CD4-positive, alpha-beta T cell (primary cell): ENCODE results near the gene EPB41L3. TPM values are rescaled to one million over a fixed set of nuclear protein-coding genes. Genes with fewer than 3 reads are reported as not detected.
A peak's percentile ranks its signal among the peaks of the same experiment; 100 is the strongest.

ENCODE experiments used
- ATAC-seq: fragments of 200-7000 bp; cut with Tn5 transposase; one replicate; pipeline ENCODE4 v1.10.0; 2022; ENCODE audit warnings: mild to moderate bottlenecking; ENCODE audit not compliant: poor library complexity
- CTCF ChIA-PET: fragments of 350-600 bp; sonication (Branson Sonifier 250); formaldehyde crosslinking; loops from one replicate; lab custom pipeline; 2021; ENCODE audit warnings: antibody characterized with exemption, inconsistent platforms; lab: Charles Lee
- POLR2A ChIA-PET: fragments of 350-600 bp; sonication (Branson Sonifier 250); formaldehyde crosslinking; loops from one replicate; lab custom pipeline; 2021; ENCODE audit warnings: antibody characterized with exemption, inconsistent platforms; lab: Charles Lee
- DNase-seq, 14 experiments: peaks; one replicate each; pipeline ENCODE4 v3.0.0-alpha.2; 2013 to 2020; ENCODE audit warnings: mixed read lengths in 2 of 14
- H3K27ac ChIP-seq, 2 donors: one replicate each; pipeline versions ENCODE4 v1.5.1 to v1.7.0; 2013; ENCODE audit warnings: low read length in 2 of 2, low read depth in 1 of 2, mild to moderate bottlenecking in 1 of 2
- H3K27me3 ChIP-seq, 2 experiments: 1 replicate in 1 of 2; 2 replicates in 1 of 2; pipeline versions ENCODE4 v1.6.1 to v1.7.0; 2013; ENCODE audit warnings: low read length in 2 of 2, control low read depth in 1 of 2, mild to moderate bottlenecking in 1 of 2, moderate library complexity in 1 of 2; ENCODE audit not compliant: insufficient read depth in 2 of 2, control insufficient read depth in 1 of 2
- H3K36me3 ChIP-seq: one replicate; pipeline ENCODE4 v1.6.1; 2013; ENCODE audit warnings: low read length, control low read depth; ENCODE audit not compliant: insufficient read depth
- H3K4me1 ChIP-seq: one replicate; pipeline ENCODE4 v1.6.1; 2013; ENCODE audit warnings: low read length, control low read depth; ENCODE audit not compliant: insufficient read depth
- H3K4me3 ChIP-seq: one replicate; pipeline ENCODE4 v1.5.1; 2013; ENCODE audit warnings: mild to moderate bottlenecking, low read length, moderate library complexity
- H3K9me3 ChIP-seq, 2 experiments: 1 replicate in 1 of 2; 2 replicates in 1 of 2; pipeline versions ENCODE4 v1.6.1 to v1.7.0; 2013; ENCODE audit warnings: low read length in 2 of 2, mild to moderate bottlenecking in 2 of 2, control low read depth in 1 of 2, moderate library complexity in 1 of 2; ENCODE audit not compliant: control insufficient read depth in 1 of 2, insufficient read depth in 1 of 2
- H3K27ac Mint-ChIP-seq: one replicate; pipeline ENCODE4 v1.8.0; 2020; ENCODE audit warnings: mixed read lengths
- H3K27me3 Mint-ChIP-seq: one replicate; pipeline ENCODE4 v1.8.0; 2021; ENCODE audit warnings: mixed read lengths
- H3K36me3 Mint-ChIP-seq: one replicate; pipeline ENCODE4 v1.8.0; 2021; ENCODE audit warnings: low read depth, mixed read lengths
- H3K4me1 Mint-ChIP-seq: one replicate; pipeline ENCODE4 v1.8.0; 2021; ENCODE audit warnings: low read depth, mixed read lengths
- H3K4me3 Mint-ChIP-seq: one replicate; pipeline ENCODE4 v1.8.0; 2020; ENCODE audit warnings: mild to moderate bottlenecking, mixed read lengths
- H3K9me3 Mint-ChIP-seq: one replicate; pipeline ENCODE4 v1.8.0; 2020; ENCODE audit warnings: mixed read lengths
- intact Hi-C, 2 experiments: fragments of 100-400 bp; cut with DNase I in 1 of 2; cut with micrococcal nuclease in 1 of 2; formaldehyde crosslinking; loops; one replicate each; pipeline versions ENCODE4 v1.15.1 to v1.9.0; 2023 to 2025; cut with DNase I, micrococcal nuclease
- total RNA-seq, 174 experiments: library from RNA in 2 of 174; stranded (reverse) in 2 of 174; gene quantifications; one replicate each; pipeline ENCODE4 v1.2.3 and lab custom pipeline; 2021 to 2026
- TF ChIP-seq, protein P1 (sequence below): fragments of 200-600 bp; IDR thresholded peaks from one replicate; pipeline ENCODE4 v1.8.0; 2022; ENCODE audit warnings: antibody characterized with exemption, mild to moderate bottlenecking

The EPB41L3 gene
- total RNA-seq, 2 experiments from 2014 or later = 10.9 to 11.2 TPM

DNA sequence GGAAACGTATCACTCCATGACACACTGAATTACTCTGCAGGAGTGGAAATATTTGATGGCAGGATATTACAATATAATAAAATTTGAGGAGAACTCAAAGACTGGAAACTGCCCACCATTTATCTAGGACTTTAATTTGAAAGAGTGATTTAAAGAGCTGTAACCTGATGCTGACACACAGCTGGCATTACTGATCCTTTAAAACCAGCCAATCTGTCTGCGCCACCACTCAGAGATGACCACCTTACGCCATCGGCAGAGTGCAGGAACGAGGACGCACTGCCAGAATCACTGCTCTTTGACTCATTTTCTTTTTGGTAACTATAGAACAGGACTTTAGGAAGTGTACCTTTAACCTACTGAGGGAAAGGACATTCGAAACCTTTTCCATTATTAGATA is 114.1 kb downstream of the EPB41L3 start:
- no peaks in the 10 kb centered on the region for H3K27me3 Mint-ChIP-seq
- peaks cover 2% of the 10 kb centered on the region for H3K36me3 Mint-ChIP-seq
- H3K4me1 Mint-ChIP-seq = peaks cover 5% of the 10 kb centered on the region
- intact Hi-C loops = loop anchor here (10.0 kb wide), 4 partner anchors 135 to 465 kb away; partner anchors contain the start of genes TMEM200C (in 1 of the 2) and ZBTB14 (in 1 of the 2)
- Histone ChIP-seq H3K27me3 (no peaks in the 10 kb centered on the region), H3K4me3 (no peak overlapping the region), H3K4me1 (no peaks in the 10 kb centered on the region), H3K9me3 (no peaks in the 10 kb centered on the region), H3K27ac (no peak overlapping the region), H3K36me3 (no peaks in the 10 kb centered on the region)
- POLR2A ChIA-PET = no interaction called here
- H3K9me3 Mint-ChIP-seq = no peaks in the 10 kb centered on the region
- CTCF ChIA-PET = no interaction called here
- no peak for DNase-seq
- no peak overlapping the region for H3K4me3 Mint-ChIP-seq
- no peak overlapping the region for H3K27ac Mint-ChIP-seq
- no peak for ATAC-seq
- TF ChIP-seq, protein P1, sequence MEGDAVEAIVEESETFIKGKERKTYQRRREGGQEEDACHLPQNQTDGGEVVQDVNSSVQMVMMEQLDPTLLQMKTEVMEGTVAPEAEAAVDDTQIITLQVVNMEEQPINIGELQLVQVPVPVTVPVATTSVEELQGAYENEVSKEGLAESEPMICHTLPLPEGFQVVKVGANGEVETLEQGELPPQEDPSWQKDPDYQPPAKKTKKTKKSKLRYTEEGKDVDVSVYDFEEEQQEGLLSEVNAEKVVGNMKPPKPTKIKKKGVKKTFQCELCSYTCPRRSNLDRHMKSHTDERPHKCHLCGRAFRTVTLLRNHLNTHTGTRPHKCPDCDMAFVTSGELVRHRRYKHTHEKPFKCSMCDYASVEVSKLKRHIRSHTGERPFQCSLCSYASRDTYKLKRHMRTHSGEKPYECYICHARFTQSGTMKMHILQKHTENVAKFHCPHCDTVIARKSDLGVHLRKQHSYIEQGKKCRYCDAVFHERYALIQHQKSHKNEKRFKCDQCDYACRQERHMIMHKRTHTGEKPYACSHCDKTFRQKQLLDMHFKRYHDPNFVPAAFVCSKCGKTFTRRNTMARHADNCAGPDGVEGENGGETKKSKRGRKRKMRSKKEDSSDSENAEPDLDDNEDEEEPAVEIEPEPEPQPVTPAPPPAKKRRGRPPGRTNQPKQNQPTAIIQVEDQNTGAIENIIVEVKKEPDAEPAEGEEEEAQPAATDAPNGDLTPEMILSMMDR = no peak

DNA sequence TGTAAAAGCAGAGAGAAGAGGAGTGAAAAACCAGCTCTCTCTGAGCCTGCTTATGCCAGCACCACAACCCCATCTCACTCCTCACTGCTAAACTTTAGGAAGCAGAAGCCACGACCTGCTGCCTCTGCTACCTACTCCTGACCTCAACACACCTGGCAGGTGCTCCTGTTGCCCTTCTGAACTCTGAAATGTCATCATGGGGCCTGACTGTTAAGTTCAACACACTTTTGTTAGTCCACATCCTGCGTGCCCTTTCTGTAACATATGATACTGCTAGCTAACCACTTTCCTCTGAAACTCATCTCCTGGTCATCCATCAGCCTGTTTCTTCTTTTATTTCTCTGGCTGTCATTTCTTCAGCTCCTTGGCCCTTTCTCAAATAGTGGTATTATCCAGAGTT is 118.1 kb downstream of the EPB41L3 start:
- TF ChIP-seq, protein P1 = no peak
- ChIA-PET POLR2A (interaction anchor here (1.0 kb wide), 1 partner anchor 131 kb away, joined by 6 read pairs; no protein-coding TSS in a partner anchor), CTCF (no interaction called here)
- Mint-ChIP-seq H3K9me3 (no peaks in the 10 kb centered on the region), H3K27me3 (no peaks in the 10 kb centered on the region), H3K27ac (no peak overlapping the region), H3K36me3 (peaks cover 3% of the 10 kb centered on the region), H3K4me1 (peaks cover 6% of the 10 kb centered on the region), H3K4me3 (no peak overlapping the region)
- Histone ChIP-seq H3K4me1 (no peaks in the 10 kb centered on the region), H3K4me3 (no peak overlapping the region), H3K27ac (no peak overlapping the region), H3K27me3 (no peaks in the 10 kb centered on the region), H3K36me3 (no peaks in the 10 kb centered on the region), H3K9me3 (no peaks in the 10 kb centered on the region)
- intact Hi-C loops = loop anchor here (1.0 to 10.0 kb wide), 5 partner anchors 121 to 469 kb away; partner anchors contain the start of genes TMEM200C (in 1 of the 2) and ZBTB14 (in 1 of the 2)
- ATAC-seq = no peak
- no peak for DNase-seq

- TF ChIP-seq, protein P1 = peak; percentile 71
- no peaks in the 10 kb centered on the region for H3K9me3 ChIP-seq
- Mint-ChIP-seq H3K27me3 (no peaks in the 10 kb centered on the region), H3K4me3 (no peak overlapping the region), H3K27ac (no peak overlapping the region), H3K36me3 (peaks cover 3% of the 10 kb centered on the region), H3K4me1 (peaks cover 6% of the 10 kb centered on the region), H3K9me3 (no peaks in the 10 kb centered on the region)
- no peak overlapping the region for H3K4me3 ChIP-seq
- H3K36me3 ChIP-seq = no peaks in the 10 kb centered on the region
- peak; percentile 64 for ATAC-seq
- CTCF ChIA-PET = no interaction called here
- H3K27ac ChIP-seq = no peak overlapping the region
- POLR2A ChIA-PET = interaction anchor here (1.0 kb wide), 1 partner anchor 130 kb away, joined by 6 read pairs; no protein-coding TSS in a partner anchor
- intact Hi-C loops = loop anchor here (1.0 to 10.0 kb wide), 5 partner anchors 121 to 470 kb away; partner anchors contain the start of genes TMEM200C (in 1 of the 2) and ZBTB14 (in 1 of the 2)
- peak in 4 of 14 experiments; percentile 15 to 55 (median 38) for DNase-seq
- H3K27me3 ChIP-seq = no peaks in the 10 kb centered on the region
- H3K4me1 ChIP-seq = no peaks in the 10 kb centered on the region
These were observed 118.7 kb downstream of the EPB41L3 start for GRCh38 chr18:5424903-5425664.
